GM12878 (cell line): ENCODE data around the gene CTIF. TPM values are rescaled to one million over a fixed set of nuclear protein-coding genes. Genes with fewer than 3 reads are reported as not detected.

Experiments used
- ATAC-seq: fragments of 200-7000 bp; cut with Tn5 transposase; 3 replicates; pipeline ENCODE4 v1.9.1; 2020; ENCODE audit warnings: mild to moderate bottlenecking, moderate library complexity
- BruUV-seq: library from RNA; stranded (reverse); fragments of 400-500 nt; replicated peaks from 2 replicates; lab custom pipeline; 2021; lab: Mats Ljungman, UMichigan
- CTCF ChIA-PET: fragments of 300-600 bp; sonication (Branson Sonifier 250); formaldehyde crosslinking; extraction: SDS; loops from one replicate; lab custom pipeline; 2021; ENCODE audit warnings: inconsistent platforms; lab: Yijun Ruan, JAX
- POLR2A ChIA-PET: fragments of 350-600 bp; formaldehyde crosslinking; extraction: SDS; loops from one replicate; lab custom pipeline; 2021; ENCODE audit warnings: inconsistent platforms; lab: Charles Lee
- RAD21 ChIA-PET: fragments of 300-600 bp; sonication (Branson Sonifier 250); formaldehyde crosslinking; loops from one replicate; lab custom pipeline; 2023; ENCODE audit warnings: antibody characterized with exemption; ENCODE audit not compliant: unreplicated experiment; lab: Charles Lee
- SMC1A ChIA-PET: fragments of 300-600 bp; sonication (Branson Sonifier 250); formaldehyde crosslinking; loops from one replicate; lab custom pipeline; 2023; ENCODE audit not compliant: unreplicated experiment, uncharacterized antibody; lab: Charles Lee
- DNase-seq: peaks from one replicate; pipeline ENCODE4 v3.0.0-alpha.2; 2011; ENCODE audit warnings: low read depth, low spot score
- FAIRE-seq: peaks from 3 replicates; lab custom pipeline; 2011; peaks lifted over from hg19 to GRCh38; lab: Jason Lieb, UNC
- H2AFZ ChIP-seq: 2 replicates; pipeline ENCODE4 v1.6.0; 2011; ENCODE audit warnings: low read depth, low read length, control low read depth; ENCODE audit not compliant: control insufficient read depth
- H3K27ac ChIP-seq: 2 replicates; pipeline ENCODE4 v1.5.1; 2011; ENCODE audit warnings: control low read depth; ENCODE audit not compliant: control insufficient read depth, insufficient read depth
- H3K27me3 ChIP-seq, 2 experiments: replicated peaks in 1 of 2; 2 replicates each; pipeline versions ENCODE4 v1.6.0 to v1.6.1; 2011; ENCODE audit warnings: low read length in 1 of 2; ENCODE audit not compliant: control insufficient read depth in 2 of 2, insufficient read depth in 2 of 2
- H3K36me3 ChIP-seq, 2 experiments: 2 replicates each; pipeline ENCODE4 v1.5.1; 2011; ENCODE audit warnings: low read length in 1 of 2; ENCODE audit not compliant: control insufficient read depth in 2 of 2, insufficient read depth in 2 of 2
- H3K4me1 ChIP-seq: 2 replicates; pipeline ENCODE4 v1.6.1; 2011; ENCODE audit warnings: mild to moderate bottlenecking, low read length, moderate library complexity, mixed read lengths; ENCODE audit not compliant: control insufficient read depth, insufficient read depth
- H3K4me2 ChIP-seq: 2 replicates; pipeline ENCODE4 v1.6.0; 2011; ENCODE audit warnings: control low read depth; ENCODE audit not compliant: control insufficient read depth, insufficient read depth
- H3K4me3 ChIP-seq: fragments of 200-600 bp; sonication (generic); 2 replicates; pipeline ENCODE4 v1.5.1; 2016
- H3K79me2 ChIP-seq: 2 replicates; pipeline ENCODE4 v1.6.0; 2011; ENCODE audit warnings: low read length; ENCODE audit not compliant: control insufficient read depth, insufficient read depth
- H3K9ac ChIP-seq: 2 replicates; pipeline ENCODE4 v1.8.0; 2011; ENCODE audit warnings: low read length, control low read depth, mixed read lengths; ENCODE audit not compliant: control insufficient read depth, insufficient read depth
- H3K9me3 ChIP-seq: replicated peaks from 3 replicates; pipeline ENCODE4 v1.5.1; 2011; ENCODE audit warnings: mild to moderate bottlenecking, low read length; ENCODE audit not compliant: control insufficient read depth, insufficient read depth
- H4K20me1 ChIP-seq: 2 replicates; pipeline ENCODE4 v1.6.0; 2011; ENCODE audit not compliant: control insufficient read depth, insufficient read depth
- PML ChIP-seq: IDR thresholded peaks from 2 replicates; pipeline ENCODE4 v1.6.1; 2012; ENCODE audit warnings: low read length, inconsistent platforms
- SMAD1 ChIP-seq: fragments of 450-650 bp; IDR thresholded peaks from 2 replicates; pipeline ENCODE4 v1.6.1; 2018; ENCODE audit warnings: mild to moderate bottlenecking, low read depth; ENCODE audit not compliant: partially characterized antibody
- WGBS: methylation state at CpG from one replicate; pipeline ENCODE4 v1.1.6; 2016; ENCODE audit warnings: low lambda C conversion rate; ENCODE audit not compliant: insufficient replicate concordance, insufficient coverage; ENCODE audit errors: missing lambda C conversion rate; 5-methylcytosine and 5-hydroxymethylcytosine counted together
- in situ Hi-C: fragments of 300-500 bp; cut with MboI; formaldehyde crosslinking; loops from 9 replicates; pipeline ENCODE4 v1.14.3; 2018; ENCODE audit warnings: mixed read lengths
- intact Hi-C: fragments of 100-400 bp; cut with micrococcal nuclease; formaldehyde crosslinking; loops from one replicate; pipeline ENCODE4 v1.14.2; 2022; ENCODE audit not compliant: unreplicated experiment
- polyA plus RNA-seq, 11 experiments: library from polyadenylated mRNA; depleted of rRNA in 4 of 11; unstranded in 6 of 11; stranded (reverse) in 5 of 11; fragments of >200 nt; fragmentation: Nextera tagmentation in 4 of 11; fragmentation: Illumina TruSeq in 1 of 11; extraction: Ambion mirVana in 4 of 11; extraction: Trizol in 1 of 11; gene quantifications; 1 replicate in 1 of 11; 2 replicates in 10 of 11; pipeline versions ENCODE4 v1.2.1 to v1.2.3, GENCODE V29; 2011 to 2016; ENCODE audit warnings: inconsistent platforms in 2 of 11, missing spikeins in 2 of 11, low read depth in 1 of 11
- total RNA-seq, 4 experiments: library from RNA; depleted of rRNA in 3 of 4; stranded (reverse); fragments of >200 nt in 3 of 4; fragmentation: Illumina TruSeq in 1 of 4; extraction: Trizol in 1 of 4; gene quantifications; 2 replicates each; pipeline versions ENCODE4 v1.2.1 to v1.2.3, GENCODE V29; 2013 to 2021
- TF ChIP-seq, protein P1 (sequence below): fragments of 450-650 bp; formaldehyde crosslinking; IDR thresholded peaks from 2 replicates; pipeline ENCODE4 v1.4.0; 2022; ENCODE audit warnings: mild to moderate bottlenecking, moderate library complexity

The CTIF gene
- total and polyA plus RNA-seq, 10 of the 15 experiments (the other 5 are each of a cell fraction or from before 2014, with no cell fraction given), result 0.06 to 11.6 (median 2.5) TPM

DNA sequence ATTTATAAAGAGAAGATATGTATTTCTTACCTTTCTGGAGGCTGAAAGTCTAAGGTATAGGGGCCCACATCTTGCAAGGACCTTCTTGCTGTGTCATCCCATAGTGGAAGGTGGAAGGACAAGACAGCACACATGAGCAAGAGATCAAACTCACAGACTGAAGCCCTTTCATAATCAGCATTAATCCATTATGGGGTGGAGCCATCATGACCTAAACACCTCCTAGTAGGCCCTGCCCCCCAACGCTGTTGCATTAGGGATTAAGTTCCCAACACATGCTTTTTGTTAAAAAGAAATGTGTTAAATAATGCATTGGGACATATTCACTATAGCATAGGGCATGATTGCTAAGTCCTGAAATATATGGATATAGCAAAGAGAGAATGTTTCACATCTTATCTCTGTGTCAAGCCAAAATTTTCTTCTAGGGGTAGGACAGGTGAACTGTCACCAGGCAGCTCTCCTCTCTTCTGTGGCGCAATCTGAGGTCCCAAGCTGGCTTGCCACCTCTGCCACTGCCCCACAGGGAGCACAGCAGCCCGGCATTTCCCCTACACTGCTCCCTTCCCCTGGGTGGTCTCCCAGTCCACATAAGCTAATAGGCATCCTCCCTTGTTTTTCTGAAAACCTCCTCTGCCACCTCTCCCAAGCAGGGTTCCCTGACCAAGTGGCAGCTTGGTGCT, 8.3 kb upstream of the CTIF start:
- no peaks in the 10 kb centered on the region for H3K79me2 ChIP-seq
- no peak overlapping the region for H2AFZ ChIP-seq
- no peaks in the 10 kb centered on the region for H3K36me3 ChIP-seq
- POLR2A ChIA-PET, result no interaction called here
- no peak overlapping the region for H3K9ac ChIP-seq
- RAD21 ChIA-PET, result no interaction called here
- DNase-seq, result no peak
- in situ Hi-C loops (no loop called here), intact Hi-C loops (no loop called here)
- TF ChIP-seq, protein P1, sequence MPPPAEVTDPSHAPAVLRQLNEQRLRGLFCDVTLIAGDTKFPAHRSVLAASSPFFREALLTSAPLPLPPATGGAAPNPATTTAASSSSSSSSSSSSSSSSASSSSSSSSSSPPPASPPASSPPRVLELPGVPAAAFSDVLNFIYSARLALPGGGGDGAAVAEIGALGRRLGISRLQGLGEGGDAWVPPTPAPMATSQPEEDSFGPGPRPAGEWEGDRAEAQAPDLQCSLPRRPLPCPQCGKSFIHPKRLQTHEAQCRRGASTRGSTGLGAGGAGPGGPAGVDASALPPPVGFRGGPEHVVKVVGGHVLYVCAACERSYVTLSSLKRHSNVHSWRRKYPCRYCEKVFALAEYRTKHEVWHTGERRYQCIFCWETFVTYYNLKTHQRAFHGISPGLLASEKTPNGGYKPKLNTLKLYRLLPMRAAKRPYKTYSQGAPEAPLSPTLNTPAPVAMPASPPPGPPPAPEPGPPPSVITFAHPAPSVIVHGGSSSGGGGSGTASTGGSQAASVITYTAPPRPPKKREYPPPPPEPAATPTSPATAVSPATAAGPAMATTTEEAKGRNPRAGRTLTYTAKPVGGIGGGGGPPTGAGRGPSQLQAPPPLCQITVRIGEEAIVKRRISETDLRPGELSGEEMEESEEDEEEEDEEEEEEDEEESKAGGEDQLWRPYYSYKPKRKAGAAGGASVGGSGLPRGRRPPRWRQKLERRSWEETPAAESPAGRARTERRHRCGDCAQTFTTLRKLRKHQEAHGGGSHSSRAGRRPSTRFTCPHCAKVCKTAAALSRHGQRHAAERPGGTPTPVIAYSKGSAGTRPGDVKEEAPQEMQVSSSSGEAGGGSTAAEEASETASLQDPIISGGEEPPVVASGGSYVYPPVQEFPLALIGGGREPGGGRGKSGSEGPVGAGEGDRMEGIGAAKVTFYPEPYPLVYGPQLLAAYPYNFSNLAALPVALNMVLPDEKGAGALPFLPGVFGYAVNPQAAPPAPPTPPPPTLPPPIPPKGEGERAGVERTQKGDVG (CRISPR knock-in tag), result no peak
- no peak for TF ChIP-seq PML
- no peak for TF ChIP-seq SMAD1
- SMC1A ChIA-PET, result no interaction called here
- 41% methylated on average over 3 of the region's 3 CpGs for WGBS
- no TSS peak for BruUV-seq
- H4K20me1 ChIP-seq, result no peaks in the 10 kb centered on the region
- H3K4me1 ChIP-seq, result no peaks in the 10 kb centered on the region
- no peak for FAIRE-seq
- no peak overlapping the region for H3K4me2 ChIP-seq
- H3K4me3 ChIP-seq, result no peak overlapping the region
- CTCF ChIA-PET, result interaction anchor here (0.6 kb wide), 1 partner anchor 52 kb away, joined by 3 read pairs; no protein-coding TSS in a partner anchor
- no peak overlapping the region for H3K27ac ChIP-seq
- no peak for ATAC-seq
- peaks cover 0 to 3% of the 10 kb centered on the region in 2 experiments; a peak in 1 of 4 replicates for H3K27me3 ChIP-seq
- no peaks in the 10 kb centered on the region for H3K9me3 ChIP-seq
